Measurements from ENCODE around the gene ATXN1.
A peak's percentile ranks its signal among the peaks of the same experiment; 100 is the strongest.

ATXN1 gene

GRCh38 chr6:16781348-16782169 lies 20.3 kb upstream of the ATXN1 start (continued):
- TF ChIP-seq, protein P1, sequence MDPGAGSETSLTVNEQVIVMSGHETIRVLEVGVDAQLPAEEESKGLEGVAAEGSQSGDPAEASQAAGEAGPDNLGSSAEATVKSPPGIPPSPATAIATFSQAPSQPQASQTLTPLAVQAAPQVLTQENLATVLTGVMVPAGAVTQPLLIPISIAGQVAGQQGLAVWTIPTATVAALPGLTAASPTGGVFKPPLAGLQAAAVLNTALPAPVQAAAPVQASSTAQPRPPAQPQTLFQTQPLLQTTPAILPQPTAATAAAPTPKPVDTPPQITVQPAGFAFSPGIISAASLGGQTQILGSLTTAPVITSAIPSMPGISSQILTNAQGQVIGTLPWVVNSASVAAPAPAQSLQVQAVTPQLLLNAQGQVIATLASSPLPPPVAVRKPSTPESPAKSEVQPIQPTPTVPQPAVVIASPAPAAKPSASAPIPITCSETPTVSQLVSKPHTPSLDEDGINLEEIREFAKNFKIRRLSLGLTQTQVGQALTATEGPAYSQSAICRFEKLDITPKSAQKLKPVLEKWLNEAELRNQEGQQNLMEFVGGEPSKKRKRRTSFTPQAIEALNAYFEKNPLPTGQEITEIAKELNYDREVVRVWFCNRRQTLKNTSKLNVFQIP (CRISPR knock-in tag; IDR thresholded peaks at IDR 0.05; ENCODE audit: borderline replicate concordance, low read depth): no peak
- TF ChIP-seq ZFP3 (CRISPR knock-in tag; IDR thresholded peaks at IDR 0.05): no peak

GRCh38 chr6:16778521-16778920 lies 17.3 kb upstream of the ATXN1 start:
- TF ChIP-seq TCF4 (CRISPR knock-in tag; IDR thresholded peaks at IDR 0.05; ENCODE audit: borderline replicate concordance) (no peak), ZNF565 (CRISPR knock-in tag; conservative IDR thresholded peaks at IDR 0.05; ENCODE audit: low read depth) (no peak), GLIS3 (CRISPR knock-in tag; IDR thresholded peaks at IDR 0.05) (no peak), ISL1 (CRISPR knock-in tag; IDR thresholded peaks at IDR 0.05) (no peak)
- ATAC-seq: no peak

GRCh38 chr6:16777794-16778193 lies 16.5 kb upstream of the ATXN1 start:
- no peak for ATAC-seq
- no peak for TF ChIP-seq RARB (CRISPR knock-in tag; IDR thresholded peaks at IDR 0.05)

GRCh38 chr6:16776394-16777017 lies 15.2 kb upstream of the ATXN1 start:
- TF ChIP-seq ZFP30 (CRISPR knock-in tag; IDR thresholded peaks at IDR 0.05): no peak
- no peak for TF ChIP-seq CREB5 (CRISPR knock-in tag; IDR thresholded peaks at IDR 0.05; ENCODE audit: low read depth)
- no peak for TF ChIP-seq PPARA (CRISPR knock-in tag; IDR thresholded peaks at IDR 0.05; ENCODE audit: borderline replicate concordance)
- no peak for TF ChIP-seq TOX (CRISPR knock-in tag; IDR thresholded peaks at IDR 0.05; ENCODE audit: borderline replicate concordance)
- TF ChIP-seq ZNF8 (CRISPR knock-in tag; IDR thresholded peaks at IDR 0.05): no peak
- TF ChIP-seq ZNF565 (CRISPR knock-in tag; conservative IDR thresholded peaks at IDR 0.05; ENCODE audit: low read depth): no peak
- TF ChIP-seq, protein P2, sequence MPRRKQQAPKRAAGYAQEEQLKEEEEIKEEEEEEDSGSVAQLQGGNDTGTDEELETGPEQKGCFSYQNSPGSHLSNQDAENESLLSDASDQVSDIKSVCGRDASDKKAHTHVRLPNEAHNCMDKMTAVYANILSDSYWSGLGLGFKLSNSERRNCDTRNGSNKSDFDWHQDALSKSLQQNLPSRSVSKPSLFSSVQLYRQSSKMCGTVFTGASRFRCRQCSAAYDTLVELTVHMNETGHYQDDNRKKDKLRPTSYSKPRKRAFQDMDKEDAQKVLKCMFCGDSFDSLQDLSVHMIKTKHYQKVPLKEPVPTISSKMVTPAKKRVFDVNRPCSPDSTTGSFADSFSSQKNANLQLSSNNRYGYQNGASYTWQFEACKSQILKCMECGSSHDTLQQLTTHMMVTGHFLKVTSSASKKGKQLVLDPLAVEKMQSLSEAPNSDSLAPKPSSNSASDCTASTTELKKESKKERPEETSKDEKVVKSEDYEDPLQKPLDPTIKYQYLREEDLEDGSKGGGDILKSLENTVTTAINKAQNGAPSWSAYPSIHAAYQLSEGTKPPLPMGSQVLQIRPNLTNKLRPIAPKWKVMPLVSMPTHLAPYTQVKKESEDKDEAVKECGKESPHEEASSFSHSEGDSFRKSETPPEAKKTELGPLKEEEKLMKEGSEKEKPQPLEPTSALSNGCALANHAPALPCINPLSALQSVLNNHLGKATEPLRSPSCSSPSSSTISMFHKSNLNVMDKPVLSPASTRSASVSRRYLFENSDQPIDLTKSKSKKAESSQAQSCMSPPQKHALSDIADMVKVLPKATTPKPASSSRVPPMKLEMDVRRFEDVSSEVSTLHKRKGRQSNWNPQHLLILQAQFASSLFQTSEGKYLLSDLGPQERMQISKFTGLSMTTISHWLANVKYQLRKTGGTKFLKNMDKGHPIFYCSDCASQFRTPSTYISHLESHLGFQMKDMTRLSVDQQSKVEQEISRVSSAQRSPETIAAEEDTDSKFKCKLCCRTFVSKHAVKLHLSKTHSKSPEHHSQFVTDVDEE (CRISPR knock-in tag; IDR thresholded peaks at IDR 0.05): no peak
- no peak for TF ChIP-seq ESRRG (CRISPR knock-in tag; IDR thresholded peaks at IDR 0.05)
- TF ChIP-seq SNAI2 (CRISPR knock-in tag; IDR thresholded peaks at IDR 0.05): no peak
- TF ChIP-seq, protein P3, sequence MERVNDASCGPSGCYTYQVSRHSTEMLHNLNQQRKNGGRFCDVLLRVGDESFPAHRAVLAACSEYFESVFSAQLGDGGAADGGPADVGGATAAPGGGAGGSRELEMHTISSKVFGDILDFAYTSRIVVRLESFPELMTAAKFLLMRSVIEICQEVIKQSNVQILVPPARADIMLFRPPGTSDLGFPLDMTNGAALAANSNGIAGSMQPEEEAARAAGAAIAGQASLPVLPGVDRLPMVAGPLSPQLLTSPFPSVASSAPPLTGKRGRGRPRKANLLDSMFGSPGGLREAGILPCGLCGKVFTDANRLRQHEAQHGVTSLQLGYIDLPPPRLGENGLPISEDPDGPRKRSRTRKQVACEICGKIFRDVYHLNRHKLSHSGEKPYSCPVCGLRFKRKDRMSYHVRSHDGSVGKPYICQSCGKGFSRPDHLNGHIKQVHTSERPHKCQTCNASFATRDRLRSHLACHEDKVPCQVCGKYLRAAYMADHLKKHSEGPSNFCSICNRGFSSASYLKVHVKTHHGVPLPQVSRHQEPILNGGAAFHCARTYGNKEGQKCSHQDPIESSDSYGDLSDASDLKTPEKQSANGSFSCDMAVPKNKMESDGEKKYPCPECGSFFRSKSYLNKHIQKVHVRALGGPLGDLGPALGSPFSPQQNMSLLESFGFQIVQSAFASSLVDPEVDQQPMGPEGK (CRISPR knock-in tag; IDR thresholded peaks at IDR 0.05; ENCODE audit: borderline replicate concordance): no peak
- TF ChIP-seq GLIS3 (CRISPR knock-in tag; IDR thresholded peaks at IDR 0.05): no peak
- TF ChIP-seq BACH2 (CRISPR knock-in tag; IDR thresholded peaks at IDR 0.05; ENCODE audit: borderline replicate concordance): no peak
- TF ChIP-seq CSRNP3 (CRISPR knock-in tag; IDR thresholded peaks at IDR 0.05): no peak
- TF ChIP-seq ZC3H10 (CRISPR knock-in tag; IDR thresholded peaks at IDR 0.05): no peak
- no peak for TF ChIP-seq ZNF70 (CRISPR knock-in tag; IDR thresholded peaks at IDR 0.05)
- no peak for TF ChIP-seq ISL1 (CRISPR knock-in tag; IDR thresholded peaks at IDR 0.05)
- TF ChIP-seq, protein P1 (CRISPR knock-in tag; IDR thresholded peaks at IDR 0.05; ENCODE audit: borderline replicate concordance, low read depth): no peak
- TF ChIP-seq TCF4 (CRISPR knock-in tag; IDR thresholded peaks at IDR 0.05; ENCODE audit: borderline replicate concordance): no peak
- no peak for TF ChIP-seq OSR1 (CRISPR knock-in tag; IDR thresholded peaks at IDR 0.05)
- peak; percentile 67 for ATAC-seq
